Astrocyte (in vitro differentiated cells and primary cell): ENCODE results near the gene RNF212.

Experiments used
- EZH2 ChIP-seq: IDR thresholded peaks from 2 replicates; pipeline ENCODE4 v1.6.1; 2012; ENCODE audit warnings: mild to moderate bottlenecking, low read length, inconsistent platforms; ENCODE audit not compliant: insufficient read depth
- TF ChIP-seq, protein P1 (sequence below): IDR thresholded peaks from 2 replicates; pipeline ENCODE4 v1.5.1; 2011; ENCODE audit warnings: low read depth, mild to moderate bottlenecking, inconsistent platforms, low read length, moderate library complexity; ENCODE audit not compliant: insufficient read depth

DNA sequence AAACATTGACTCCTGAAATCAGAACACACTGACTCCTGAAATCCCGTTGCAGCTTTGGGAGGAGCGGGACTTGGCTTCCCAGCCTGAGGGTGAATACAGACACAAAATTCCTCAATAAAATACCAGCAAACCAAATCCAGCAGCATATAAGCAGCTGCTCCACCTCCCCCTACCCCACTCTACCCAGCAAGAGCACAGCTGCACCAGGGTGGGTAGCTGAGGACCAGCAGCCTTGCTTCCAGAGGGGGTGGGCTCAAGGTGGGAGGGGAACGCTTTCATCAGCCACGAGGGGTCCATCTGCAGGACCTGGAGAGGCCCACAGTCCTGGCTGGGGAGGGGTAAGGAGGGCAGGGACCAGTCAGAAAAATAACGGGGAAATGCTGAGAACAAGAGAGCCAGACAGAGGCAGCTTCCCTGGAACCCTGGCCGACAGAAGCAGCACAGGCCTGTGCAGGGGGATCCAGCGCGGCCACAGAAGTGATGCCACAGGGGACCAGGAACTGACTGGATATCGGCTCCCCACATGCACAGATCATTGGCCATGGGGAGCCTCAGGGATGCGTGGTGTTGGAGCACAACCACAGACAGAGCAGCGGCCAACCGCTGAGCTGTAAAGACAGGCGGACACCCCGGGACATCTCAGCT lies 52.2 kb downstream of the RNF212 start:
- TF ChIP-seq, protein P1, sequence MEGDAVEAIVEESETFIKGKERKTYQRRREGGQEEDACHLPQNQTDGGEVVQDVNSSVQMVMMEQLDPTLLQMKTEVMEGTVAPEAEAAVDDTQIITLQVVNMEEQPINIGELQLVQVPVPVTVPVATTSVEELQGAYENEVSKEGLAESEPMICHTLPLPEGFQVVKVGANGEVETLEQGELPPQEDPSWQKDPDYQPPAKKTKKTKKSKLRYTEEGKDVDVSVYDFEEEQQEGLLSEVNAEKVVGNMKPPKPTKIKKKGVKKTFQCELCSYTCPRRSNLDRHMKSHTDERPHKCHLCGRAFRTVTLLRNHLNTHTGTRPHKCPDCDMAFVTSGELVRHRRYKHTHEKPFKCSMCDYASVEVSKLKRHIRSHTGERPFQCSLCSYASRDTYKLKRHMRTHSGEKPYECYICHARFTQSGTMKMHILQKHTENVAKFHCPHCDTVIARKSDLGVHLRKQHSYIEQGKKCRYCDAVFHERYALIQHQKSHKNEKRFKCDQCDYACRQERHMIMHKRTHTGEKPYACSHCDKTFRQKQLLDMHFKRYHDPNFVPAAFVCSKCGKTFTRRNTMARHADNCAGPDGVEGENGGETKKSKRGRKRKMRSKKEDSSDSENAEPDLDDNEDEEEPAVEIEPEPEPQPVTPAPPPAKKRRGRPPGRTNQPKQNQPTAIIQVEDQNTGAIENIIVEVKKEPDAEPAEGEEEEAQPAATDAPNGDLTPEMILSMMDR, result no peak
- no peak for TF ChIP-seq EZH2
